GM19395 (cell line): ENCODE measurements around the gene ATP6V0A4.
"Not testable (repeated sequence)": the region's sequence is repeated elsewhere in the genome, so short reads cannot be mapped to it uniquely, and the experiment has no call there.

ENCODE experiments used
- ATAC-seq: cut with Tn5 transposase; IDR thresholded peaks from one replicate; pipeline ENCODE4 v1.9.1; 2021; ENCODE audit warnings: mild to moderate bottlenecking, moderate library complexity; ENCODE audit not compliant: unreplicated experiment

ATP6V0A4 gene

DNA sequence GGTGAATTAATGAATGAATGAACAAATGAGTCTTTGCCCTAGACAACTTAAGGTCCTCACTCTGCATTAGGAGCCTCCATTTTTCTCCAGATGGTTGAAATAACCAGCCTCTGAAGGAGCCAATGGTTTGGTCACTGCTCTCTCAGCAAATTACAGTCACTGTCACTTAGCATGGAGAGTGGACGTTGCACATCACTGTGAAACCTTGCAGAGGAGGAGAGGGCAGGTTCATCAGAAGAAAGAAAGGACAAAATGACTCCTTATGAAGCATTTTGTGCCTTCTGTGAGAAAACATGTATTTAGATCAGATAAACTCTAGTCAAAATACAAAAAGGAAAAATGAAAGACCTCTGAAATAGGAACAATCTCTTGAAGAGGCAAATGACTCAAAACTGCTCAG is 6.6 kb upstream of the ATP6V0A4 start:
- no peak for ATAC-seq

DNA sequence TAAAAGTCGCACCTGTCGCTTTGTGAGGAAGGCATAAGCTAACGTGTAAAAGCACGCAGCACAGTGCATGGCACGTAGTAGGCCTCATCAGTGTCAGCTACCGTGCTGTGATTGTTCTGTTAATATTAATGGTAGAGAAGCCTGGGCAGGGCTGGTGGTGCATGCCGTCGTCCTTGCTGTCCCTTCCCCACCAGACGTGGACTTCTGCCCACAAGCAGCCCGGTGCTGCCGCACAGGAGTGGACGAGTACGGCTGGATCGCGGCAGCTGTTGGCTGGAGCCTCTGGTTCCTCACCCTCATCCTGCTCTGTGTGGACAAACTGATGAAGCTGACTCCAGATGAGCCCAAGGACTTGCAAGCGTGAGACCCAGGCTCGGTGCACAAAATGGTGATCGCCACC is 4.7 kb upstream of the ATP6V0A4 start:
- ATAC-seq, result no peak

DNA sequence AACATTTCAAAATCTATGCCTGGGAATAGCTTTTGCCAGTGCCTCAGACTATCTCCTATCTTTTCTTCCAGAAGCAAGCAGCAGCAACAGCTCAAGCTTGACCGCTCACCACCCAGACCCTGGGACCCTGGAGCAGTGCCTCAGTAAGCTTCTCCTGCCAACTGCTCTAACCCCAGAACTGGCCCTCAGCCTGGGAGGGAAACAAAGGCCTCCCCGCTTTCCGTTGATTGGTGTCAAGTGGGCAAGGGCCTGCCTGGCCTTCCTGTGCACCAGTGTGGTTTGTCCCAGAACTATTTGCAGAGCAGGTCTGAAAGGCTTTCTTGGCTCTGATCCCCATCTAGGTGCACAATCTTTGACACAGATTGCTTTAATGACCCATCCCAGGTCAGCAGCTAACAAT is 3.3 kb upstream of the ATP6V0A4 start:
- no peak for ATAC-seq

DNA sequence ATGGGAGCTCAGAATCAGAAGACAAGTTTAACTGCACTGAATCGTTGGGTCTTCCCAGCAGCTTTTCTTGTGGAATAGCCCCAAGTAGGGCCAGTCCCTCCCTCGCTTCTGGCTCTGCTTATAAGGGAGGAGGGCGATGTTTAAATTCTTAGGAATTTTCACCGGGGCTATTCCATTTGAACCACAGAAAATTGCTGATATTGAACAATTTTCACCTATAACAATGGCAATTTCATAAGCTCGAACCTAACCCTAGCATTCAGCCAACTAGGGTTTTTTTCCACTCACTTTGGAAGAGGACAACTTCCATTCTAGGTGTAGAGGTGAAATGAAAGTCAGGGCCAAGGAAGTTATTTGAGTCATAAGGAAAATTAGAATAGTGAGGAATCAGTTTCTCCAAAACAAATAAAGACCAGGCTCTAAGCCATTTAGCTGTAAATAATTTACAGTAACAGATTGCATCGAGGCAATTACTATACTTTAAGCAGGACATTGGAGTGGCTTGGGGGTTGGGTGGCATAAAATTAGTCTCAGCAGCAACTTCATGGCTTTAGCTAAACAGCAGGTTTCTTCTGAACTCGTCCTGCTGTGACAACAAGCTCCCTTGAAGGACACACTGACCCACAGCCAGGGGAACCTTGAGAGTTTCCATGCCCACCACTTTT is 1.5 kb upstream of the ATP6V0A4 start:
- no peak for ATAC-seq

- no peak for ATAC-seq
Measured at GRCh38 chr7:138798836-138799235, 840 bp upstream of the ATP6V0A4 start.

- ATAC-seq, result not testable (repeated sequence)
Measured at GRCh38 chr7:138797046-138797445, 950 bp downstream of the ATP6V0A4 start.

- no peak for ATAC-seq
Measured at GRCh38 chr7:138796038-138796615, 1.9 kb downstream of the ATP6V0A4 start.

- ATAC-seq, result no peak
Measured at GRCh38 chr7:138785587-138786437, 12.2 kb downstream of the ATP6V0A4 start.

DNA sequence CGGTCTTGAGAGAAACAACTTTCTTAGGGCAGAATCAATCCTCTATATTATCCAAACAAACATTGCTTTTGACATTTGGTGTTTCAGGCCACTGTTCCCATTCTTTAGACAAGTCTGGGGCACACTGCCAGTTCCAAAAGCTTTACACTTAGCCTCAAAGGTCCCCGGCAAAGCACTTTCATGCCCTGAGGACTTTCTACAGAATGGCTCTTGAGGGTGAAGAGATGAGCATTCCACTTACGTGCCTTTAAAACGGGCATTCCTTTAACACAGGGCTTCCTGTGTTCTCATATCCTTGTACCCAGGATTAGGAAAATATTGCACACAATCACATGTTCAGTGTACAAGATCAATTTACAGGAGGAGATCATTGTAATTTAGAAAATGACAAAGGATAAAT is 13.3 kb downstream of the ATP6V0A4 start:
- ATAC-seq, result no peak

- ATAC-seq, result no peak
Measured at GRCh38 chr7:138781004-138781403, 17.0 kb downstream of the ATP6V0A4 start.

DNA sequence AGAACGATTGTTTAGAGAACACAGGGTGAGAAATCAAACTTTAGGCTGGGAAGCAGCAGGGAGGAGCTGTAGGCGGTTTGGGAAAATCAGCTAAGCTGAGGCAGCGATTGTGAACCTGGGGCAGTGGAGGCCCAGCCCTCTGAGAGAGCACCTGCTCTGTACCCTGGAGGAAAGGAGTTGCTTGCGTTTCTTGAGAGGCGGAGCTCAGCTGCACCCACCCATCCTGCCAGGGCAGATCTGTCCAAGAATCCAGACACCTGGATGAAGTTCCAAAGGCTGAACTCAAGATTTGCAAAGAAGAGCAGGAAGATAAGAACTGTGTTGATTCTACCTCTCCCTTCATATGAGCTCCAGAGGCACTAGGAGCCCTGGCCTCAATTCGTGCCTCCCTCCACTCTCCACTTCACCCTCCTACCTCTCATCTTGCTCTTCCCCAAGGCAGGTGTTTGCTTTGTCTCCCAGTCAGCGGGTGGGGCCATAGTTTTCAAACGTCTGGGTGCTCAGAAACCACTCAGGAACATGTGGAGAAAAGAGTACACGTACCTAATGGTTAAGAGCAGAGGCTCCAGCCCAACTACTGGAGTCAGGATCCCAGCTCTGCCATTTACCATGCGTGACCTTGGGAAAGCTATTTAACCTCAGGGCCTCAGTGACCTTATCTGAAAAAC is 21.7 kb downstream of the ATP6V0A4 start:
- no peak for ATAC-seq

- no peak for ATAC-seq
Measured at GRCh38 chr7:138773817-138774216, 24.2 kb downstream of the ATP6V0A4 start.

DNA sequence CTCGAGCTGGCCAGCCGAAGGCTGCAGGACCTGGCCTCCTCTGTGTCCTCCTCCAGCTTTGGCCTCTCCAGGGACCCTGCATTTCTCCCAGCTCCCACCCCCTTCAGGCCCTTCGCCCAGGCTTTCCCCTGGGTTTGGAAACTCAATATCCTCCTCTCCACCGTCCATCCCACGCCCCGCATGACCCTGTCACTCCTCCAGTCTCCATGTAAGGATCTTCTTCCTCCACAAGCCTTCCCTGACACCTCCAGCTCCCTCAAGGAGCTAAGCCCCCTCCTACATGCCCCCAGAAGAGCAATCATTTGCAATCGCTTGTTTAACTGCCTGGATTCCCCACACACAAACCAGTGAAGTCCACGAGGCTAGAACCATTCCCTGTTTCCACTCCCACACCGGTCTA is 24.8 kb downstream of the ATP6V0A4 start:
- no peak for ATAC-seq

GRCh38 chr7:138770904-138771303 is 27.1 kb downstream of the ATP6V0A4 start:
- no peak for ATAC-seq

GRCh38 chr7:138768241-138768640 is 29.8 kb downstream of the ATP6V0A4 start:
- no peak for ATAC-seq

DNA sequence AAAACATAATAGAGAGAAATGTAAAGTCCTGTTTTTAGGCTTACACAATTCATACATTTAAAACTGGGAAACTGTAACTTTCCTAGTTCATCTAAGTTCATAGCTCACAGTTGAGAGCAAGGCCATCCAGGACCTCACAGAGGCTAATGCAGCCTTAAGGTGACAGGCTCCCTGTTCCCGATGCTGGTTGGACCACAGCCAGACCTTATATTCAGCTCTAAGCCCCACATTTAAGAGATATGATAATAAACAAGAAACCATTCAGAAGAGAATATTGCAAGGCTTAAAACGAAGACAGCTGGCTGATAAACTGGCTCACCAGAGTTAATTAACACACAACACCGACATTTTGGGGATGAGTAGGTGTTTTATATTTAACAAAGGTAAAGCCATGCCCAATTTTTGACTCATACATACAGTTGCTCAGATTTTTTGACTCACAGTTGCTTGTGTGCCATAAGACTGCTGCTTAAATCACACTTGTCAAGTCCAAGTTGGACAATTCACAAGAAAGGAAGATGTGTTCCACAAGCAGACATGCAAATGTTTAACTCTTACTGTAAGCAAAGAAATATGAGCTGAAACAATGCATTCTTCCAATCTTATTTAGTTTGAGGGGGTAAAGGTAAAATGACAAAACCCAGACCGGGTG is 41.3 kb downstream of the ATP6V0A4 start:
- ATAC-seq, result no peak

- no peak for ATAC-seq
Measured at GRCh38 chr7:138755842-138756590, 42.0 kb downstream of the ATP6V0A4 start.

DNA sequence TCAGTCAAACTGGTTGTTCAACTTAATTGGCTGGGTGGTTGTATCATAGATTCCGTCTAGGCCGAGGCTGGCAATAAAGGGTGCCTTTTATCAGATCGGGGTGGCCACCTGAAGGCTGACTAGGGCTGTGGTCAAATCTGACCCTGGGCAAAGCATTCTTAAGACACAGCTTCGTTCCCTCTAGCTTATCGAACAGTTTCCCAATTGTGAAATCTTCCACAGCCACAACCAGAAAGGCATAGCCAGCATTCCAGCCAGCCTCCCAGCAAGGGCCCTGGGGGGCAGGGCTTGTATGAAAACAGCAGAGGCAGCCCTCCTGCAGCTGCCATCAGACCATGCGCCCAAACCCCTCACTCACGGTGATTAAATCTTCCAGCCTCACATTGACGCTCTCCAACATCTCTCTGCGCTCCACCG is 42.7 kb downstream of the ATP6V0A4 start:
- ATAC-seq, result no peak

GRCh38 chr7:138753610-138754009 is 44.4 kb downstream of the ATP6V0A4 start:
- ATAC-seq, result no peak

- ATAC-seq, result no peak
Measured at GRCh38 chr7:138753150-138753518, 44.9 kb downstream of the ATP6V0A4 start.
